Type B pancreatic cell (in vitro differentiated cells): ENCODE data around the gene MCCC1. TPM values are rescaled to one million over a fixed set of nuclear protein-coding genes. Genes with fewer than 3 reads are reported as not detected.
"Not testable (repeated sequence)": the region's sequence is repeated elsewhere in the genome, so short reads cannot be mapped to it uniquely, and the experiment has no call there.

ENCODE experiments used
- DNase-seq: peaks from one replicate; pipeline ENCODE4 v3.0.0; 2021; ENCODE audit warnings: mixed read lengths; ENCODE audit not compliant: unreplicated experiment; ENCODE audit errors: extremely low spot score
- H3K27ac Mint-ChIP-seq: 2 replicates; pipeline ENCODE4 v1.8.0; 2021; ENCODE audit warnings: mild to moderate bottlenecking, mixed read lengths
- H3K27me3 Mint-ChIP-seq: 2 replicates; pipeline ENCODE4 v1.8.0; 2021; ENCODE audit warnings: mixed read lengths
- H3K36me3 Mint-ChIP-seq: 2 replicates; pipeline ENCODE4 v1.8.0; 2021; ENCODE audit warnings: mixed read lengths
- H3K4me1 Mint-ChIP-seq: one replicate; pipeline ENCODE4 v1.8.0; 2021; ENCODE audit warnings: mixed read lengths; ENCODE audit not compliant: unreplicated experiment
- H3K4me3 Mint-ChIP-seq: 2 replicates; pipeline ENCODE4 v1.8.0; 2021; ENCODE audit warnings: mild to moderate bottlenecking, mixed read lengths
- H3K9me3 Mint-ChIP-seq: 2 replicates; pipeline ENCODE4 v1.8.0; 2021; ENCODE audit warnings: mixed read lengths
- total RNA-seq: library from RNA; stranded (reverse); gene quantifications from 2 replicates; pipeline ENCODE4 v1.2.1, GENCODE V29; 2021; ENCODE audit warnings: low replicate concordance
- TF ChIP-seq, protein P1 (sequence below): fragments of 200-600 bp; sonication (generic); conservative IDR thresholded peaks from 2 replicates; pipeline ENCODE4 v1.5.0; 2021; ENCODE audit warnings: antibody characterized with exemption, mild to moderate bottlenecking

The MCCC1 gene
- total RNA-seq, 1 donor from 2014 or later = 40.9 TPM

DNA sequence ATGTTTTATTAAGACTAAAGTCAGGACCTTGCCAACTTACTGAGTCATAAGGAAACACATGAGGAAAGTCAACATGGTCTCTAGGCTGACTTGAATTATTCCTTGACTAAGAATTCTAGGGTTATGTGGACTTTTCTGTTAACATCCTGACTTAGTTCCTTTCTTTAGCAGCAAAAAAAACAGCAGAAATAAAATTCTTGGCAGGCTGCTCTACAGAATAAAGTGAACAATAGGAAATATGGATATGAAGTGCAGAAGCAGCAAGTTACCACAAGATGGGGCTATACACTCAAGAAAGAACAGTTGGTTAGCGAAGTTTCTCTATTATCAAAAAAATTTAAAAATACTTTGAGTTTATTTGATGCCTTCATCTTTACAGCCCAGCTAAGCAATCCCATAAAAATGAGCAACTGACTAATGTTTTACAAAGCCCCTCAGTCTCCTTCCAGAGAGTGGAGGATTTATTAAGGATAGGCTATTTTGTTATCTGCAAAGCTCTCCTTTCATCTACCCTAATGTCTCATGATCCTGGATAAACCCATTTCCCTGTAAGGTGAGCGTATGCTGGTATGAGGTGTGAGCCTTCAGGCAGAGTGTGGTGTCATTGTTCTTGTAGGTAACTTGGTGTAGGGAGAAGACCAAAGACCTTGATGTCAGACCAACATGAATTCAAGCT lies 23.1 kb upstream of the MCCC1 start:
- TF ChIP-seq, protein P1, sequence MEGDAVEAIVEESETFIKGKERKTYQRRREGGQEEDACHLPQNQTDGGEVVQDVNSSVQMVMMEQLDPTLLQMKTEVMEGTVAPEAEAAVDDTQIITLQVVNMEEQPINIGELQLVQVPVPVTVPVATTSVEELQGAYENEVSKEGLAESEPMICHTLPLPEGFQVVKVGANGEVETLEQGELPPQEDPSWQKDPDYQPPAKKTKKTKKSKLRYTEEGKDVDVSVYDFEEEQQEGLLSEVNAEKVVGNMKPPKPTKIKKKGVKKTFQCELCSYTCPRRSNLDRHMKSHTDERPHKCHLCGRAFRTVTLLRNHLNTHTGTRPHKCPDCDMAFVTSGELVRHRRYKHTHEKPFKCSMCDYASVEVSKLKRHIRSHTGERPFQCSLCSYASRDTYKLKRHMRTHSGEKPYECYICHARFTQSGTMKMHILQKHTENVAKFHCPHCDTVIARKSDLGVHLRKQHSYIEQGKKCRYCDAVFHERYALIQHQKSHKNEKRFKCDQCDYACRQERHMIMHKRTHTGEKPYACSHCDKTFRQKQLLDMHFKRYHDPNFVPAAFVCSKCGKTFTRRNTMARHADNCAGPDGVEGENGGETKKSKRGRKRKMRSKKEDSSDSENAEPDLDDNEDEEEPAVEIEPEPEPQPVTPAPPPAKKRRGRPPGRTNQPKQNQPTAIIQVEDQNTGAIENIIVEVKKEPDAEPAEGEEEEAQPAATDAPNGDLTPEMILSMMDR = peak; percentile 96
- H3K4me1 Mint-ChIP-seq = no peaks in the 10 kb centered on the region
- H3K4me3 Mint-ChIP-seq = no peak overlapping the region
- DNase-seq = no peak
- H3K9me3 Mint-ChIP-seq = no peaks in the 10 kb centered on the region
- H3K27ac Mint-ChIP-seq = no peak overlapping the region
- H3K27me3 Mint-ChIP-seq = peaks cover 5% of the 10 kb centered on the region
- no peaks in the 10 kb centered on the region for H3K36me3 Mint-ChIP-seq

DNA sequence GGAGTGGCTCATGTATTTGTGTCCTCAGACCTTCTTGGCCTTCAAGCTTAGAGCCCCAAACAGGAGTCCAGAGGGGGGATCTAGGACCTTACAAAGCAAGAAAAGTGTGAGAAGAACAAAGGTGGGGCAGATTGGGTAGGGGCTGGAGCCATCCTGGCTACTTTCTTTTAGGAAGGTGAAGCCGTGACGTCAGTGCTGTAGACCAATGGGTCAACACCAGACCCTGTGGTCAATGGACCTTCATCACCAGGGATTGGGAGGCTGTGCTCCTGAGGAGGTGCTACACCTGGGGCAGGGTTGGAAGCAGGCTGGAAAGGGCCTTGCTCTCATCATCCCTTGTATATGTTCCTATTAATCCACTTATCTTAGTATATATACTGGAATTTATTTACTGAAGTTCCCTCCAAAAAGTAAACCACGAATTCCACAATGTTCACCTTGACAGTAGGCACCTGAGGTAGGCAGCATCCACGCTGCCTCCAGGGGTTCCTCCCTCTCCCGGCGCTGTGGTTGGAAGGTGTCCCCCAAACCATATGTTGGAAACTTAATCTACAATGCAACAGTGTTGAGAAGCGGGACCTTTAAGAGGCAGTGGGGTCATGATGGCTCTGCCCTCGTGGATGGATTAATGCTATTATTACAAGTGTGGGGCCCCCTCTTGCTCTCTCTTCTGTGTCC lies 21.4 kb upstream of the MCCC1 start:
- H3K27me3 Mint-ChIP-seq = peaks cover 19% of the 10 kb centered on the region
- no peak overlapping the region for H3K27ac Mint-ChIP-seq
- H3K36me3 Mint-ChIP-seq = no peaks in the 10 kb centered on the region
- no peaks in the 10 kb centered on the region for H3K4me1 Mint-ChIP-seq
- TF ChIP-seq, protein P1 = no peak
- H3K9me3 Mint-ChIP-seq = no peaks in the 10 kb centered on the region
- H3K4me3 Mint-ChIP-seq = no peak overlapping the region
- DNase-seq = no peak

DNA sequence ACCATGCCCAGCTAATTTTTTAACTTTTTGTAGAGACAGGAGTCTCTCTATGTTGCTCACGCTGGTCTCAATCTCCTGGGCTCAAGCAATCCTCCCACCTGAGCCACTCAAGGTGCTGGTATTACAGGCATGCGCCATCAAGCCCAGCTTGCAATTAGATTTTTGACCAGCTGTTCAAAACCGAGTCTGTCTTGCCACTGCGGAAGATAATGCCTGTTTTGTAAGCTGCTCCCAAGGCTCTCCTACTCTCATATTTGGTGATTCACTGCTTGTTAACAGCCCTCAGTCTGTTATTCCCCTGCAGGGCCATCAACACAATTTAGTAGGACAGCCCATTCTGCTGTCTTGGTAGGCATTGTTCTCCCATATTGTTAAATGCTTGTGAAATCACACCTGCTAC lies 17.8 kb upstream of the MCCC1 start:
- Mint-ChIP-seq H3K27ac (no peak overlapping the region), H3K4me3 (peak overlapping the region; percentile 29), H3K9me3 (peaks cover 4% of the 10 kb centered on the region), H3K27me3 (peaks cover 35% of the 10 kb centered on the region), H3K4me1 (peaks cover 7% of the 10 kb centered on the region), H3K36me3 (no peaks in the 10 kb centered on the region)
- DNase-seq = no peak
- TF ChIP-seq, protein P1 = no peak

DNA sequence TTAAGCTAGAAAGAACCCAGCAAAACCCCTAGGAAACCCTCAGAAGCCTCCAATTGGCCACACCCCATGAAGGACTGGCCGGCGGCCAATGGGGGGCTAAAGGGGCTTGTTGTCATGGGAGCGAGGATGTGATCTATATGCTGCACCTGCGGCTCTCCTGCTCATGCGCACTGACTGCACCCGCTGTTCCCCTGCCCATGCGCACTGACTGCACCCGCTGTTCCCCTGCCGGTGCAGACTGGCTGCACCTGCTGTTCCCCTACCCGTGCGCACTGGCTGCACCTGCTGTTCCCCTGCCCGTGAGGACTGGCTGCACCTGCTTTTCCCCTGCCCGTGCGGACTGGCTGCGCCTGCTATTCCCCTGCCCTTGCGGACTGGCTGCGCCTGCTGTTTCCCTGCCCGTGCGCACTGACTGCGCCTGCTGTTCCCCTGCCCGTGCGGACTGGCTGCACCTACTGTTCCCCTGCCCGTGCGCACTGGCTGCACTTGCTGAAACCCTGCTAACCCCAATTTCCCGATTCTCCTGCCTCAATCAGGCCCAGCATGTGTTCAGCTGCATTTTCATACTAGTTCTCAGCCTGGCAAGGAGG lies 16.8 kb upstream of the MCCC1 start:
- Mint-ChIP-seq H3K9me3 (peaks cover 6% of the 10 kb centered on the region), H3K27me3 (peaks cover 35% of the 10 kb centered on the region), H3K4me1 (peaks cover 7% of the 10 kb centered on the region), H3K36me3 (no peaks in the 10 kb centered on the region), H3K27ac (no peak overlapping the region), H3K4me3 (peak overlapping the region; percentile 82)
- DNase-seq = no peak
- TF ChIP-seq, protein P1 = no peak

DNA sequence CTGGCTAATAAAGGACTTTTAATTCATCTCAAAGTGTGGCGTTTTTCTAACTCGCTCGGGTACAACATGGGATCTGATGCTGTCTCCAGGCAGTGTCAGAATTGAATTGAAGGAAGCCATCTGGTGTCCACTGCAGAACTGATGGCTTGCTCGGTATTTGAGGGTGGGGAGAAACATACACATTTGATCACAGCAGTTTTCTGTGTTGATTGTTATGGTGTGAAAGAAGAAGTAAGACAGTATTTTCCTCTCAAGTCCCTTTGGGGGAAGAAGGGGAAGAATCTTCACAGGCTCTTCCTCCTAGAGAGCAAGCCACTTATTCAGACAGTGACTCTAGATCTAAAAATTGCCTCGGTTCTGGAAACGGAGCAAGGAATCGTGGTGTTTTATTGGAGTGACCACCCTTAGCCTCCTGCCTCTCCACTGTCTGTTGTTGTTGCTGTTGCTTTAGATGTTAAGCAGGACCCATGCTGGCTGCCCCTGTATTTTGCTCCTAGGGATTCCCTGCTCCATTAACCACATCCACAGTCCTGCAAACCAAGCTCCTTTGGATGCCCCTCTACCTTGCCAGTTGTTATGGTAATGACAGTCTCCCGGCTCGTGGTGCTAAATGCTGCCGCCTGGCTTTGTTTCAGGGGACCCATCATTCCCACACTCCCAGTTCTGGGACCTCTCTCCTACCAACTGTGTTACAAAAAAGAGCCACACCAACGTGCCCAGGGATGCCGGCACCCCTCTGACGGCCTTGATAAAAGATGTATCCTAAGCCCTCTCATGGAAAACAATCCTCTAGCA lies 15.3 kb upstream of the MCCC1 start:
- Mint-ChIP-seq H3K27me3 (peaks cover 35% of the 10 kb centered on the region), H3K9me3 (peaks cover 6% of the 10 kb centered on the region), H3K4me3 (no peak overlapping the region), H3K36me3 (no peaks in the 10 kb centered on the region), H3K4me1 (peaks cover 7% of the 10 kb centered on the region), H3K27ac (no peak overlapping the region)
- DNase-seq = no peak
- TF ChIP-seq, protein P1 = no peak

DNA sequence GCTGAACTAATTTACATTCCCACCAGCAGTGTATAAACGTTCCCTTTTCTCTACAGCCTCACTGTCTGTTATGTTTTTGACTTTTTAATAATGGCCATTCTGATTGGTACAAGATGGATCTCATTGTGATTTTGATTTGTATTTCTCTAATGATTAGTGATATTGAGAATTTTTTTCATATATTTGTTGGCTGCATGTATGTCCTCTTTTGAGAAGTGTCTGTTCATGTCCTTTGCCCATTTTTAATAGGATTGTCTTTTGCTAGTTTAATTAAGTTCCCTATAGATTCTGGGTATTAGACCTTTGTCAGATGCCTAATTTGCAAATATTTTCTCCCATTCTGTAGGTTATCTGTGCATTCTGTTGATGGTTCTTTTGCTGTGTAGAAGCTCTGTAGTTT lies 10.6 kb upstream of the MCCC1 start:
- not testable (repeated sequence) for H3K27ac Mint-ChIP-seq, H3K36me3 Mint-ChIP-seq, H3K27me3 Mint-ChIP-seq

More for the DNA sequence above, 10.6 kb upstream of the MCCC1 start:
- DNase-seq, H3K4me3 Mint-ChIP-seq, H3K9me3 Mint-ChIP-seq: not testable (repeated sequence)
- peaks cover 11% of the 10 kb centered on the region for H3K4me1 Mint-ChIP-seq
